Measurements from ENCODE around the gene ANO10. TPM values are rescaled to one million over a fixed set of nuclear protein-coding genes. Genes with fewer than 3 reads are reported as not detected.

ANO10 gene
- total and polyA plus RNA-seq, 2 of the 8 experiments (the other 6 are each of a cell fraction or from before 2014, with no cell fraction given), result 38.0 to 53.2 TPM

GRCh38 chr3:43363621-43364266, 258.1 kb downstream of the ANO10 start (continued):
- TF ChIP-seq CHD7 (IDR thresholded peaks at IDR 0.05; ENCODE audit: insufficient replicate concordance, low read length), result no peak
- TF ChIP-seq GABPA (IDR thresholded peaks at IDR 0.05; ENCODE audit: borderline replicate concordance, insufficient read depth, low read length), result no peak
- no peak for TF ChIP-seq CREB1 (IDR thresholded peaks at IDR 0.05)
- no peak for TF ChIP-seq SIRT6 (IDR thresholded peaks at IDR 0.05; ENCODE audit: low read length)
- no peak for TF ChIP-seq CTBP2 (IDR thresholded peaks at IDR 0.05; ENCODE audit: borderline replicate concordance, insufficient read depth, insufficient read length, low read length)
- TF ChIP-seq TCF12 (IDR thresholded peaks at IDR 0.05; ENCODE audit: low read depth, low read length), result no peak
- TF ChIP-seq SP4 (IDR thresholded peaks at IDR 0.05; ENCODE audit: low read length), result no peak
- TF ChIP-seq, protein P1, sequence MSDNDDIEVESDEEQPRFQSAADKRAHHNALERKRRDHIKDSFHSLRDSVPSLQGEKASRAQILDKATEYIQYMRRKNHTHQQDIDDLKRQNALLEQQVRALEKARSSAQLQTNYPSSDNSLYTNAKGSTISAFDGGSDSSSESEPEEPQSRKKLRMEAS (IDR thresholded peaks at IDR 0.05), result no peak
- TF ChIP-seq NRF1 (IDR thresholded peaks at IDR 0.05; ENCODE audit: low read depth, low read length), result no peak
- no peak for TF ChIP-seq SP2 (IDR thresholded peaks at IDR 0.05; ENCODE audit: low read length)
- TF ChIP-seq TAF1 (IDR thresholded peaks at IDR 0.05; ENCODE audit: low read depth, low read length), result no peak
- no peak for TF ChIP-seq SIN3A (conservative IDR thresholded peaks at IDR 0.05 in 1 of 2, IDR thresholded peaks at IDR 0.05 in 1 of 2; ENCODE audit: low read depth in 1 of 2, low read length in 2 of 2)

All from H1 (cell line).